Lung microvascular endothelial cell (primary cell): ENCODE results near the gene PRDM16. TPM values are rescaled to one million over a fixed set of nuclear protein-coding genes. Genes with fewer than 3 reads are reported as not detected.

Experiments
- DNase-seq, 2 donors: peaks; one replicate each; pipeline versions ENCODE4 v3.0.0 to v3.0.0-alpha.2; 2010; ENCODE audit warnings: low read depth in 2 of 2
- total RNA-seq: library from RNA; depleted of rRNA; stranded (reverse); fragments of >200 nt; gene quantifications from 2 replicates; pipeline ENCODE4 v1.2.1, GENCODE V29; 2014

Gene PRDM16
- total RNA-seq, 1 donor from 2014 or later = not detected

DNA sequence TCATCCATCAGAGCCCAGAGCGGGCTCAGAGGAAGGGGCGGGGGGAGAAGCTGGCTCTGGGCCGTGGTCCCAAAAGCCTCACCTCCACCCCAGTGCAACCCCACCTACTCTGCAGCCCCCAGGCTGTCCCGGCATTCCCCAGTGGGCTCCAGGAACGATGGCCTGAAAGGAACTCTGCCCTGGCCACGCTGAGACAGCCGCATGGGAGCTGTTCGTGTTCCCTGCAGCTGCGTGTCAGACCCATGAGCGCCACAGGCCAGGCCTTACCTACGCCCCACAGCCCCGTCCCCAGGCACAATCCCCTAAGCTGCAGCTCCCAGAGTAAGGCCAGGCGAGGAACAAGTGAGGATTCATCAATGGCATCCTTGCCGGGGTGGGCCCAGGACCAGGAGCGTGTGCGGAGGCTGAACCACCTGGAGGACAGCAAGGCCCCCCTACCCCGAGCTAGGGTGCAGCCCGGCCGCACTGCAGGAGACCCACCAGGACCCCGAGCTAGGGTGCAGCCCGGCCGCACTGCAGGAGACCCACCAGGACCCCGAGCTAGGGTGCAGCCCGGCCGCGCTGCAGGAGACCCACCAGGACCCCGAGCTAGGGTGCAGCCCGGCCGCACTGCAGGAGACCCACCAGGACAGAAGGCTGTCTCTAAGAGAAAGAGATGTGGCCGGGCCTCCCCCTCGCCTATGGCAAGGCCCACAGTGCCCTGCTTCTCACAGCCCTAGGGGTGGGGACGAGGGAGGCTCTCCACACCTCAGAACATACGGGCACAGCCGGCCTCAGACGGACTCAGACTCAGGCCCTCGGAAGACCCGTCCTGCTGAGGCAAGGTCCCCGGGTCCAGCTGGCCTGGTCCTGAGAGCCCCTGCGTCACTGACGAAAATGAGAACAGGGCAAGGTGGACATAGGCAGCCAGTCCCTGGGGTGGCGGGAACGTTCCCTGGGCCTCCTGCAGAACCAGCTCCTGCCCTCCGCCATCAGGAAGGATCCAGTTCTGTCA, 359.0 kb downstream of the PRDM16 start:
- DNase-seq = no peak

- DNase-seq = no peak
Measured at GRCh38 chr1:3428899-3429298, 359.9 kb downstream of the PRDM16 start.

DNA sequence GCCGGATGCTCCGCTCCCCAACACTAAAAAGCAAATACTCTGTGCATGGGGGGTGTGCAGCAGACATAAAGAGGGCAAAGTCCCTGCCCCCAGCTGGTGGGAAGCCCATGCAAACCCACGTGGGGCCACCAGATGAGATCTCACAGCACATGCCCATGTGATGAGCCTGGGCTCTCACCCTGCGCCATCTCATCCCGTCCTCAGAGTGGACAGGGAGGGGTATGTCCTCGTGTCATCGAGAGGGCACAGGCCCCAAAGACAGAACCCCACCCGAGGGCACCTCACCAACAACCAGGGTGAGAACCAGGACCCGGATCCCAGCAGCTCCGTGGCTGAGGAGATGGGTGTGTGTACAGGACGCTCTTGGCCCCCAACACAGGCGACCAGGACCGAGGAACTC, 360.3 kb downstream of the PRDM16 start:
- DNase-seq = no peak

DNA sequence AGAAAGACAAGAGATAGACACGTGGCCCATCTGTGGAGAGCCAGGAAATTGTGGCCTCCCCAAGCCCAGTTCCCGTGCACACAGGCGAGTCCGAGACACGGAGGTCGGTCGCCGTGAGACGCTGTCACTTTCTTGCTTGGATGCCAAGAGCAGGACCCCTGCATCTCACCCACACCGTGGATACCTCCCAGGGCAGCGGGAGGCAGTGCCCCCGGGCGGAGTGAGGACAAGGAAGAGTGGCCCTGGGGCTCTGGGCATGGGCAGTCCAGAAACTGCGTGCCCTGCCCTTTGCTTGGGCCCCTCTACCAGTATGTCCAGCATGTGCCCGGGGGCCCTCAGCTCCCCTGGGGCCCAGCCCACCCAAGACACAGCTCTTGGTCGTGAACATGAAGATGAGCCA, 360.8 kb downstream of the PRDM16 start:
- no peak for DNase-seq

DNA sequence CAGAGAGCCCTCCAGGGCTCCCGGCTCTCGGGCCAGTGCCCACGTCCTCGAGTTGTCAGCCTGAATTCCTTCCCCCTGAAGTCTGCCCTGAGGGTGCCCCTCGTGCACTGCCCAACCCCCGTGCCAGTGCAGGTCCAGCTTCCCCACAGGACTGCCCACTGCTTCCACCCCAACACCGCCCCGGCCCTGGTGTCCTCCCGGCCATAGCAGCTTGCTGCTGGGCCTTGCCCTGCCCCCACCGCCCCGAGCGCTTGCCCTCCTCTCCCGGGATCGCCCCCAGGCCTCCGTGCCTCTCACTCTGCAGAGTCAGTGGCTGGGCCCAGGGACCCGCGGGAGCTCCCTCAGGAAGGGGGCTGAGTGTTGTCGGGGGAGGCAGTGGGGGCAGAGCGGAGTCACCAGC, 361.4 kb downstream of the PRDM16 start:
- DNase-seq = no peak

- no peak for DNase-seq
Measured at GRCh38 chr1:3430820-3431219, 361.8 kb downstream of the PRDM16 start.

DNA sequence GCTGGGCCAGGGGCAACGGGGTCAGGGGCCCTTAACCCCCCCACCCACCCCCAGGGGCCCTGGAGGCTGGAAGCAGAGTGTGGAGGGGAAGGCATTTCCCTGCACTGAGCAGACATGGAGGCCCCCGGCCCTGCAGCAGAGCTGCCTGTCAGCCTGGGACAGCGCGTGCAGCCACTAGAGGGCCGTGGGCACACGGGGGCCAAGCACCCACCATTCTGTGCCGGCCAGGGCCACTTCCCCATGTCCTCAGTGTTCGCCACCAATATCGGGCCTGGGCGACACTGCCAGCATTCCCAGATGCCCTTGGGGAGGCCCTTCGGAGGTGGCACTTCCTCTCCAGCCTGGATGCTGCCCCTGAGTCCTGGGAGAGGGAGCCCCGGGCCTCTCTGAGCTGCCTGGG, 362.3 kb downstream of the PRDM16 start:
- peak in 1 of 2 donors; percentile 23 for DNase-seq

DNA sequence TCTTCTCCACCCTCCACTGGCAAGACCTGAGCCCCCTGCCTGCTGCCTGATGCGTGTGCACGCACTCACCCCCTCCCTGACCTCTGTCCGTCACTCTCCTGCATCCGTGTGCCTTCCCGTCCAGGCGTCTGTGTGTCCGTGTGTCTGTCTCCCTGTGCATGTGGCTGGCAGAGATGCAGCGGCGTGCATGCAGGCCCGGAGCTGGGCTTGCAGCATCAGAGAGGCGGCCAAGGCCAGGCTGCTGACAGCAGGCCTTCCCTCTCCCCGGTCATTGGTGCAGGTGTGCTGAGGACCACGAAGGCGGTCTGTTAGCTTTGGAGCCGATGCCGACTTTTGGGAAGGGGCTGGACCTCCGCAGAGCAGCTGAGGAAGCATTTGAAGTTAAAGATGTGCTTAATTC, 362.7 kb downstream of the PRDM16 start:
- no peak for DNase-seq

DNA sequence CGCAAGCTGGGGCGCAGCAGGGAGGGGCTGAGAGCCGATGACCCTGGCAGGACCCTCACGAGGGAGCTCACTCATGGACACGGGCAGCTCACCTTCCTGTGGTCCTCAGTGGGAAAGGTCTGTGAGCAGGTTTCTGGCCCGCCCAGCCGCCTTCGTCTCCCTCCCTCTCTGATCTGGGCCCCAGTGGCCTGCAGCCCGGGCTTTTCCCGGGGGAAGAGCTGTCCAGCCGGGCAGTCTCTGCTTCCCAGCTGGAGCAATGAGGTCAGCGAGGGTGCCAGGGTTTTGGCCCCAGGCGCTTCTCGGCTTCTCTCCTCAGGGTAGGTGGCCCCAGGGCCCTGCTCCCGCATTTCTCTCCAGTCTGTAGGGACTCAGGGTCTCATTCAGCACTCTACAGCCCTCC, 363.3 kb downstream of the PRDM16 start:
- no peak for DNase-seq

DNA sequence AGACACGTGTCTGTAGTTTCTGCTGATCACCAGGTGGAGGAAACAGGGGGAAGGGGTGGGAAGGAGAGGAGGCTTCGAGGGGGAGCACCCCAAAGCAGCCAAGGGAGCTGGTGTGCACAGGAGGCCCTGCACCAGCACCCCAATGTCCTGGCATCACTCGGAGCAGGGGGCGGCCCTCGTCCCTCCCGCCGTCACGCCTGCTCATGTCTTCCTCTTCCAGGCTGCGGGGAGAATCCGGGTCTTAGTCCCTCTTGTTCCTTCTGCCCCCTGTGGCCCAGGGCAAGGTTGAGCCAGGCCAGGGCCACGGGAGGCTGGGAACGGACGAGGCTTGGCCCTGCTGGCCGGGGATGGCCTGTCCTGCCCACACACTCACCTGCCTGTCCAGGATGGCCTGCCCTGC, 364.1 kb downstream of the PRDM16 start:
- no peak for DNase-seq

GRCh38 chr1:3433596-3434320, 364.8 kb downstream of the PRDM16 start:
- DNase-seq = no peak

DNA sequence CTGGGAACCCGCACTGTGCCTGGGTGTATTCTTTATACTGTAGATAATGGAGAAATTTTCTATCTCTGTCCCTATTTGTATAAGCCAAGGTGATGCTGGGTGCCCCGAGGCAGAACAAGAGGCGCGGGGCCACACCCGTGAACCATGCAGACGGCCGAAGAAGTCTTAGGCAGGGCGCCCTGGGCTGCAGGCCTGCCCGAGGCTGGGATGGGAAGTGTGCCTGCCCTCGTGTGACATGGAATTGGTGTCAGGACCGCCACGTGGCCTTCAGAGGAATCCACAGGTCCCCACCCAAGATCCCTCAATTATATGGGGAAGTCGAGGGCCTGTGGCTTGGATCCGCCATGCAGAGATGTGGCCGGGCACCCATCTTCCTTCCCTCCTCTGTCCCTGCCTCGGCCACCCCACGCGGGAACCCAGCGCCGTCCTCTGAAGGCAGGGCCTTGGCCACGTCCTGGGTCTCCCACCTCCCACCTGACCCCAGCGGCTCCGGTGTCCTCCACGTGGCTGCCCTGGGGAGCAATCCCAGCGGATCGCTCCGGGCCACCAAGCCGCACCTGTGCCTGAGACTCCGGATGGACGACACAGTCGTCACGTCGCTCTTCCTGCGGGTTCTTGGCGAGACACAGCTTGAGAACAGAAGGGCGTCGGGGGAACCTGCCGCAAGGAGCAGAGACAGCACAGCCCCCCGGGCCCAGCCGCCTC, 365.6 kb downstream of the PRDM16 start:
- DNase-seq = no peak

DNA sequence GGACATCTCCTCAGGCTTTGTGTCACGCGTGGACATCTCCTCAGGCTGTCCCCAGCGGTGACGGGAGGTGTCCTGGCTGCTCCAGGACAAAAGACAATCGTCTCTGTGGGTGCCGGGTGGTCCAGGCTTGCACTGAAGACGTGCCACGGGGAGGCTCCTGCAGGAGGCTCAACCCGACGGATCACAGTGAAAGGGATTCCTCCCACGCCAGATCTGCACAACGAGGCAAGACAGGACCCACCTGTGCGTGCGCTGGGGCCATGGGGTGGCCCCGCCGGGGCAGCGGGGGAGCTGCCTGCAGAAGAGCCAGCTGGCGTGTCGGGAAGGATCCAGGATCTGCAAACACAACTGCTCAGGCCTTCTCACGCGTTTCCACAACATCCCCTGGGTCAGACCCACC, 366.7 kb downstream of the PRDM16 start:
- DNase-seq = no peak

- DNase-seq = no peak
Measured at GRCh38 chr1:3436451-3436850, 367.4 kb downstream of the PRDM16 start.

DNA sequence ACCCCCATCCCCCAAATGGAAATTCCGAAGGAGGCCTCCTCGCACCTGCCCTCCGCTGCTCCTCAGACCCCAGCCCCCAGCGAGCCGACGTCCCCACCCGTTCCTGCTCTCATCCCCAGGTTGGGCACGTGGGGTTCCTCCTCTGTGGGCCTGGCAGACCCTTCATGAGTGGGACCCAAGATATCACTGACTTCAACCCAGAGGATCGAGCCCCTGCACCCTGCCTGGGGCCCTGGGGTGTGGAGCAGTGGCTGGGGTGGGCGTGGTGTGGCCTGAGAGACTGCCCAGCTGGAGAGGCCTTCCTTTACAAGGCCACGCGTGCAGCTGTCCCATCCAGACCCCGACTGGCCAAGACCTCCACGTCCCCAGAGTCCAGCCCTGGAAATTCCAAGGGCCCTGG, 367.9 kb downstream of the PRDM16 start:
- DNase-seq = no peak

GRCh38 chr1:3438661-3439180, 369.7 kb downstream of the PRDM16 start:
- DNase-seq = no peak

DNA sequence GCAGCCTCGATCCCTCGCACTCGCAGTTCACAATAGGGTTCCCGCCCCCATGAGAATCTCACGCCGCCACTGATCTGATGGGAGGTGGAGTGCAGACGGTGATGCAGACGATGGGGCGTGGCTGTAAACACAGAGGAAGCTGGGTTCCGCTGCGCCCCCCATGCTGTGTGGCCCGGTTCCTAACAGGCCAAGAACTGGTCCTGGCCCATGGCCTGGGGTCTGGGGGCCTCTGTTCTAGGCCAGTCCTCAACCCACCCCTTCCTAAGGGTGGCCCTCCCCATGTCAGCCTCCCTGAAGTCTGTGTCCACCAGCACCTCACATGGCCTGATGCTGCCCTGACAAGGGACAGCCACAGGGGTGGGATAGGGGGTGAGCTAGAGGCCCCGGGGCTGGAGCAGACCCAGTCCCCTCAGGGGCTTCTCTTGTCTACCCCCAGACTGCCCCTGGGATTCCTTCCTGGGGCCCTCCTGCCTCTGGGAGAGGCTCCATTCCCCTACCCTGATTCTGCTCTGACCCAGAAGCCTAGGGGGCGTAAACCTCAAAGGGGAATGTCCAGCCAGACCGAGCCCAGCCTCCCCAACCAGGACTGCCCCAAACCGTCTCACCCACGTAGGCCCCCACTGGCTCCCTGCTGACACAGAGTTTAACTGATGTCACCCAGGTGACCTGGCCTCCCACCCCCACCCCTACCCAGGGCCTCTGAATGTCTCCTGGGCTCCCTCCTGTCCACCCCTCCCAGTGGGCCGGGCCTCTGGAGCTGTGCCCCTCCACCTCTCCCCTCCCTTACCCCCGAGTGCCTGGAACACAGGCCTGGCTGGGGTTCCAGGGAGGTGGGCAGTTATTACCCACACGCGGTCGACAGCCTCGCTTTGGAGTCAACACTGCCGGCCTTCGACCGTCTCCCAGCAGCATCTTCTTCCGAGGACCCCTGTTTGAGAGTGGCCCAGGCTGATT, 370.6 kb downstream of the PRDM16 start:
- no peak for DNase-seq

DNA sequence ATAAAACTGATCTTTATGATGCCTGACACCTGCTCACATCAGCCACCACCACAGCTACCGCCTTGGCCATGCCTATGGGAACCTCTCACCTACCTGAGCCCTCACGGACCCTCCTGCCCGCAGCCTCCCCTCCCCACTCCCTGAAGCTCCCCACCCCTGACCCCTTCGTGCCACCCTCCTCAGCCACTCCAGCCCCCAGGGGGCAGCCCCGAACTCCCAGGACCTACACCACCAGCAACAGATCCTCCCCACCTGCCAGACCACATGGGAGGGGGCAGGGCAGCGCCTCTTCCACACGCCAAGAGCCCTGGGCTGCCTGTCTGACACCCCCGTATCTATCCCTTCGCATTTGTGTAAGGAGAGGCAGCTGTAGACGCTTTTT, 371.3 kb downstream of the PRDM16 start:
- DNase-seq = no peak

- DNase-seq = no peak
Measured at GRCh38 chr1:3440711-3441409, 371.9 kb downstream of the PRDM16 start.

DNA sequence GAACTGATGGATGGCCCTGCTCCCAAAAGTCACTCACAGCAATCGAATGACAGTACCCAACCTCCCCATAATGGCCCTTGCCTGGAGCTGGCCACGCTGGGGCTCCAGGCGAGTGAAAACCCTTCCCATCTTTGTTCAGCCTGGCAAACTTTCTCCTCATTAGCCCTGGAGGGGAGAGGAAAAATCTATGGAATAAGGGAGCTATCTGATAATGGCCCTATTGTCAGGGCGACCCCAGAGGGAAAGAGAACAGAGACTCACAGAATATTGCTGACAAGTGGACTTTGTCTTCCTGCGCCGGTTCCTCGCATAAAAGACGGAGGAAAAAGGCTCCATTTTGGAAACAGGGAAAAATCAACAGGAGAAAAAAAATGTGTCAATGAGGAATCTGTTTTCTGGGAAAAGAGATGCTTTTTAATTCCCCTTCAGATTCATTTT, 372.4 kb downstream of the PRDM16 start:
- DNase-seq = no peak
